ENCODE results near the gene TMOD3.
A peak's percentile ranks its signal among the peaks of the same experiment; 100 is the strongest.
"Not testable (repeated sequence)": the region's sequence is repeated elsewhere in the genome, so short reads cannot be mapped to it uniquely, and the experiment has no call there.

TMOD3 gene

DNA sequence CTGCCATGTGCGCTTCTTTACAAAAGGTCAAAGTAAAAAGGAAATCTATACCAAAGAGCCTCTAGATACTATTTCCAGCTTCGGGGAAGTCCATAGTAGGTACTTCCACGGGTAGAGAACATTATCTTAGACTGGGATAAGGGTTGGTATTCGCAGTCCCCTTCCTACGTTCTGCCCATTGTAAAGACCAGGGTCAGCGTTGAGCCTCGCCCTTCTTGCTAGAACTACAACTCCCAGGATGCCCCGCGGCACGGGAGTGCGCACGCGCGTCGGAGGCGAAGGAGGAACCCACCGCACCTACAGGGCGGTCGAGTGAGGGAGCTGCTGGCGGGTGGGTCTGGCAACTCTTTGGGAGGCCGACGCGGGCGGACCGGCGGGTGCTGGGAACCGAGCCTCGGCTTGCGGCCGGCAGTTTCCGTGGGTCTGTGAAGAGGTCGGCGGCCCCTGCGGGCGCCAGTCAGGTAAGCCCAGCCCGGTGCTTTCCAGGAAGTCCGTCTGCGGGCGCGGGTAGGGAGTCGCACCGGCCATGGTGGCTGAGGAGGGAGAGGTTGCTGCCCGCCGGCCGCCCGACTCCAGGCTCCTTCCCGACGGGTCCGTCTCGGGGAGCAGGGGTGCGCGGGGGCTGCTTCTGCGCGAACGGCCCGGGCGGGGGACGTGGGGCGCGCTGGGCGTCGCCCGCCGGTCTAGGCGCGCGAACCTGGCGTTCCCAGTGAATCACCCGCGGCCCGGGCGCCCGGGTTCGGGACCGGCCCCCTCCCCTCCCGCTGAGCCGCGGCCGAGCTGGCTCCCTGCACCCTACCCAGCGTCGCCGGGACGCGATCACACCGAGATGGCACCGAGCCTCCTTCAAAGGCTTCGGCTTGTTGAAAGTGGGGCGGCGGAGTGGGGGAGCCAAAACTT lies at the start of gene TMOD3:
TSS of gene TMOD3 (plus strand) at position 278 of the 900 bp plus-strand sequence. CDS start 33,232 bp downstream, outside the sequence.
- DNase-seq: peak; percentile 66 to 85 (median 77)

DNA sequence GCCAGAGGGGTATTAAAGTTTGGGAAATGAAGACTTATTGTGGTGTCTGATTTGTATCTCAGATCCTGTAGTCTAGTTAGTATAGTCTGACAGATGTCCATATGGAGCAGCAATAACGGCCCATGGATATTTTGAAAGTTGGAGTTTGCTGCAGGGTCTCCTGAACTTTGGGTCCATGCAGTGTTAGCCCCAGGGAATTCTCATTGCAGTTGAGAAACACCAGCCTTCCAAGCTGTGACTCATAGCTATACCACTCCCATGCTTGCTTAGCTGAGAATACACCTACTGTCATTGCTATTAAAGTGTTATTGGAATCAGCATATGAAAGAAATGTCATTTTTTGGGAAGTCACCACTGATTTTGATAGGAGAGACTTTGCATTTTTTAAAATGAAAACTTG lies 48.8 kb upstream of the TMOD3 start:
- no peak for DNase-seq

DNA sequence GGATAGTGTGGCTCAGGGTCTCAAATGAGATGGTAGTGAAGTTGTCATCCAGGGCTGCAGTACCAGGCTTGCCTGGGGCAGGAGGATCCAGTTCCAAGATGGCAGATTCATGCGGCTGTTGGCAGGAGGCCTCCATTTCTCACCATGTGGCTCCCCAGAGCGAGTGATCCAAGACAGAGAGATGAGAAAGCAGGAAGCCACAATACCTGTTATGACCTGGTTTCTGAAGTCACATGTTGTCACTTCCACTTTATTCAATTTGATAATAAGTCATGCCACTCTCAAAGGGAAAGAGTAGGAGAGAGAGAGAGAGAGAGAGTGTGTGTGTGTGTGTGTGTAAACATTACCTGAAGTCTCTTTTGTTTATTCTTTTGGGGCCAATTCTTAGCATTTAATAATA lies 47.9 kb upstream of the TMOD3 start:
- no peak for DNase-seq

DNA sequence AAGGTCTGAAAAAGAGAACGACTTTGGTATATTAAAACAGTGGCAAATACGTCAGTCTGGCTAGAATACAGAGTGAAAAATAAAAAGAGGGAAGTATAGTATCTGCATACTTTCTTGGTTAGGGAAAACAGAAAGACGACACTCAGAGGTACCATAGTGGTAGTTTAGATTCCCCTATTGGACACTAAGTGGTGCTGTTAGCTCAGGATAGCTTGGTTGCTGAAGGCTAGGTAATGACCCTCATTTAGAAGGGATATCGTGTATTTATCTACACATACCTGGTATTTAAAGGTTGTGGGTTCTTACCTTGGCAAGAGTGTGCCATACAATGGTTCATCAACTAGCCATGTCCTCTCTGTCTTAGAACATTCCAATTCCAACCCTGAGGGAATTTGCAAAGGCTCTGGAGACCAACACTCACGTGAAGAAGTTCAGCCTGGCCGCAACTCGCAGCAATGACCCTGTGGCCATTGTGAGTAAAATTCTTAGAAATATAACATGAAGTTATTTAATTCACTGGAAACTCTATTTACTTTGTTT lies 47.0 kb upstream of the TMOD3 start:
- no peak for DNase-seq

DNA sequence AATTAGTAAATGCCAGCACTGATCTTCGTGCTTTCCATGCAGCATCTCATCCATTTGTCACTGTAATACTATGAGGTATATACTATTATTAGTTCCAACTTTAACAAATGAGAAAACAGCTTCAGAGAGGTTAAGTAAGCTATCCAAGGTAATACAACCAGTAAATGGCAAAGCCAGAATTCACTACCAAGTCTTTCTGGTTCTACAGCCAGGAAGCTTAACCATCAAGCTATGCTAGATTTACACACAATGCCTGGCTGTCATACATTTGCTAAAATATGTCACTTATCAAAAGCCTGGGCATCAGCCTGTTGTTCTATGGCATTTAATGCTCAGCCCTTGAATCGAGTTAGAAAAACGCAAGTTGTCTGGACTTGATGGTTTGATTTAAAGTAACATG lies 45.5 kb upstream of the TMOD3 start:
- DNase-seq: no peak

DNA sequence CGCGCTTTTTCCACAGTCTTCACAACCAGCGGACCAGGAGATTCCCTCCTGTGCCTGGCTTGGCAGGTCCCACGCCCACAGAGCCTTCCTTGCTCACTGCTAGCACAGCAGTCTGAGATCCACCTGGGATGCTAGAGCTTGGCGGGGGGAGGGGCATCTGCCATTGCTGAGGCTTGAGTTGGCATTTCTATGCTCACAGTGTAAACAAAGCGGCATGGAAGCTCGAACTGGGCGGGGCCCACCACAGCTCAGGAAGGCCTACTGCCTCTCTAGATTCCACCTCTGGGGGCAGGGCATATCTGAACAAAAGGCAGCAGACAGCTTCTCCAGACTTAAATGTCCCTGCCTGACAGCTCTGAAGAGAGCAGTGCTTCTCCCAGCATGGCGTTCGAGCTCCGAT lies 42.3 kb upstream of the TMOD3 start:
- DNase-seq: not testable (repeated sequence)

DNA sequence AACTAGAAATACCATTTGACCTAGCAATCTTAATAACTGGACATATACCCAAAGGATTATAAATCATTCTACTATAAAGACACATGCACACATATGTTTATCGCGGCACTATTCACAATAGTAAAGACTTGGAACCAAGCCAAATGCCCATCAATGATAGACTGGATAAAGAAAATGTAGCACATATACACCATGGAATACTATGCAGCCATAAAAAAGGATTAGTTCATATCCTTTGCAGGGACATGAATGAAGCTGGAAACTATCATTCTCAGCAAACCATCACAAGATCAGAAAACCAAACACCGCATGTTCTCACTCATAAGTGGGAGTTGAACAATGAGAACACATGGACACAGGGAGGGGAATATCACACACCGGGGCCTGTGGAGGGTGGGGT lies 37.0 kb upstream of the TMOD3 start:
- not testable (repeated sequence) for DNase-seq

DNA sequence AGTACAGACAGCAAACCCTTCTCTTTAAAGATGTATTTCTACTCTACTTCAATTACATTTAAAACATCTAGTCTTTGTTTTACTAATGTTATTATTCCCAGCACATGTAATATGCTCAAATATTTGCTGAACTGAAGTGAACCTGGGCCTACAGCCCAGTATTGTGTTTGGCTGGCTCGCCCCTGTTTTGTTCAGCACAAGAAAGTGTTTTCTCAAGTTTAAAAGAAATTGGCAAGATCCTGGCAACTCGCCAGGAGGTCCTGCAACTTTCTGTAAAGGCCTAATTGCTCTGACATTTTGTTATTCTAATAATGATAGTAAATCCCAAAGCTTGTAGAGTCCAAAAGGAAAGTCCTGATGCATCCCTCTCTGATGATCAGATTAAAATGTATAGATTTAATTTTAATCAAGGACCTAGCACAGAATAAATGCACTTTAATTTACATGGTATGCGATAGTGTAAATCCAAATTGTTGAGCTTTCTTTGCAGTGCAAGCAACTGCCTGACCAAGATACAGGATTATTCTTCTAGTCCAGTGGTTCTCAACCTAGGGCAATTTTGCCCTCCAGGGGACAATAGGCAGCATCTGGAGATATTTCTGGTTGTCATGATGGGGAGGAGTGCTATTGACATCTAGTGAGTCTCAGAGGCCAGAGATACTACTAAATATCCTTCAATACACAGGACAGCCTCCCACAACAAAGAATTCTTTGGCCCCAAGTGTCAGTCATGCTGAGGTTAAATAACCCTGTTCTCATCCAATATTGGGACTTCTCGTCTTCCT lies 35.7 kb upstream of the TMOD3 start:
- no peak for DNase-seq

DNA sequence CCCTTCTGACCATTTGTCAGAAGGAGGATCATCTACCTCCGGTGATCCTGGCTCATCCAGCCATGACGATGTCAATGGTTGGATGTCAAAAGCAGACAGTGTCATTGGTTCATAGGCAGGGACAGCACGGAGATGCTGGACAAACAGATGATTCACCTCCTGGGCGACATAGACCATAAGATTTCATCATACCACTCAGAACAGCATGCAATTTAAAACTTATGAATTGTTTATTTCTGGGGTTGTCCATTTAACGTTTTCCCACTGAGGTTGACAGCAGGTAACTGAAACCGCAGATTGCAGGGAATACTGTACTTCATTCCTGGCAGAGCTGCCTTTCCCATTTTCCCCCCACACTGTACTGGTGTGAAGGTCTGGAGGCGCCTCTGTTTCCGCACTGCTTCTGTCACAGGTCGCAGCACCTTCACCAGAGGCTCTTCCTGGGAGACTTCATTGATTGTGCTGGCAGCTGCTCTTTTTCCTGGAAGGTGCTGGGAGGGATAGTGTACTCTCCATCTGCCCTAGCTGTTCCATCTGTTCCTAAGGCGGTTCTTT lies 32.5 kb upstream of the TMOD3 start:
- no peak for DNase-seq

DNA sequence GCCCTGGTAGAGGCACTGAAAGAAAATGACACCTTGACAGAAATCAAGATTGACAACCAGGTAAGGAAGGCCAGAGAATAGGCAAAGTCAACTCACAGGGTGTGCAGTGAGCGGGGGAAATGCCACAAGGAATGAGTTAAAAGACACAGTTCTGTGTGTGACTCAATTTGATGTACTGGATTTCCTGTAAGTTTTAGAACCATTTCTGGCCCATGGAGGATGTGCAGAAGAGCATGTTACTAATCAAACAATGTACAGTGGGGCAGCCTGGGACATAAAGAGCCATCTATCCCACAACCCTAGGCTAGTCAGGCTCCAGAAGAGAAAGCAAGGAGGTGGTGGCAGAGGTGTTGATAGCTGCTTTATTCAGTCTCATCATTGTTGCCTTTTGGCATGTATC lies 31.2 kb upstream of the TMOD3 start:
- no peak for DNase-seq

DNA sequence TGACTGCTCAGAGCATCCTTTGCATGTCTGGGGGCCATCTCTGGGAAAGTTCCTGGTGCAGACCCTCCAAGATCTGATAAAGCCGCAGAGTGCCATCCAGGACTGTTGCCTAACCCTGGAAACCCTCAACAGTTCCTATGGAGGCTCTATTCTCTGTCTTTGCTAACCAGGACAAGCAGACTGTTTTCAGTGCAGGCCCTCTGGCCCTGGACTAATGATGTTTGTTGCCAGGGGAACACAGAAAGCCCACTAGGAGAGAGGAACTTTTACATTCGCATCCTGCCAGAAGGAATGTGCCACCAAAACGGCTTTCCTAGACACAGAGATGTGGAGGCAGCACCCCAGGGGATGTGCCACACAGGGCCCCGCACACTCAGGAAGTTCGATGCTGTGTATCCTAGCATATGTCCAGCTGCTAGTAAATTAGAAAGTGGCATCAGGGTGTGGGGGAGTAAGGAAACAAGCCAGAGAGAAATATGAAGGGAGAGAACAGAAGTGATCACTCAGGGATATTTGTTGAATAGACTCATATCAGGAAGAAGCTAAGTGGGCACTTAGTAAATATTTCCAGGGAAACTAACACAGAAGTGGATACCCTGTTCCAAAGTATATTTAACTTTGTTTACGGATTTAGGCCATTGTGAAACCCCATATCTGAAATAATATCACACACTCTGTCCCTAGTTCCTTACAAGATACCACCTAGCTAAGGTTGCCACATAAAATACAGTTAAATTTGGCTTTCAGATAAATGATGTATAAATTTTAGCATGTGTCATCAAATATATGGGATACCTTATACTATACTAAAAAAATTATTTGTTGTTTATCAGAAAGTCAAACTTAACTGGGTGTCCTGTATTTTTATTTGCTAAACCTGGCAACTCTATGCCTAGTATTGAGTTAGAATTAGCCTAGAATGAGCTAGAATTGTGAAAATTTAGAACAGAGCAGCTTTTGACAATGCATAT lies 29.9 kb upstream of the TMOD3 start:
- no peak for DNase-seq

DNA sequence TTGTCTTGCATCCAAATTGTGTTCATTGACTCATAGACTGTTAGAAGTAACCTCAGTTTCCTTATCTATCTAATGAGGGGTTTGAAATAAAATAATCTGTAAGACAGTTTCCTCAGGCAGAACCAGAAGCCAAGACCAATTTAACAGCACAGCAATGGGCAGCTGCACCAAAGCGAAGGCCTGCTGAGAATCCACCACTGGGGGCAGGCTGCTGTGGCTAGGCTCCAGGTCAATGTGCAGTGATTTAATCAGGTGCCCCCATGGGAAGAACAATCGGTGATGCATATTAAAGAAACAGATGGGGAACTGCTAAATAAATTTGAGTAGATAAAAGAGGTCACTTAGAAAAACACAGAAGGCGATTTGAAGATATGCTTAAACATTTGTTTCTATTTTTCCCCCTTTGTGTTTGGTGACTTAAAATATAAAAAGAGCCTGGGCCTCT lies 28.0 kb upstream of the TMOD3 start:
- no peak for DNase-seq

DNA sequence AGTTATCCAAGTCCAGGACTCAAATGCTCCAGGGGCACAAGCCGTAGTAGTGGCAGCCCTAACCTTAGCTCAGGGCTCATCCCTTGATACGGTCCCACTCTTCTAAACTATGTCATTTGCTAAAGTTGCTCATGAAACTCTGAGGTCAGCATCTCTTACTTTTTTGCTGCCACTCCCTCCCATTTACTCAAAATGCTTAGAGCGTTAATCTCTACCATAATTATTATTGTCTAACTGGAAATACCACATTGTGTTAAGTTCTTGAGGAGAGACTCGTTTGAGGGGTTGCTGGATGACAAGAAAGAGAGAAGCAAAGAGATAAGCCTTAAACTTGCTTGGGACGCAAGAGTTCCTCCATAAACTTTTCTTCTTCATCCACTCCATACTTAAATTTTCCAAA lies 26.9 kb upstream of the TMOD3 start:
- no peak for DNase-seq

DNA sequence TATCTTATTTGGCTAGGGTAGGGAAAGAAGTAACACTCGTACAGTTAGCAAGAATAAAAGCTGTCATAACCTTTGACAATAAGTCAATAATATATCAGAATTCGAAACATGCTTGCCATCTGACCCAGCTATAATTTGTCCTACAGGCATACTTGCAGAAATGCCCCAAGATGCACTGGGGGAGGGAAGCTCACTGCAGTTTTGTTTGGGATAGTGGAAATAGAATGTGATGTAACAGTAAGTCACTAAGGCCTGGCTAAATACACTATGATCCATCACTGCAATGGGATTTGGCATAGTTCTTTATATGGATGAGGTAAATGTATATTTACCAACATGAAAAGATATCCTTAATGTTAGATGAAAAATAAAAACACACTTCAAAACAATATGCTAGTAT lies 25.5 kb upstream of the TMOD3 start:
- no peak for DNase-seq

DNA sequence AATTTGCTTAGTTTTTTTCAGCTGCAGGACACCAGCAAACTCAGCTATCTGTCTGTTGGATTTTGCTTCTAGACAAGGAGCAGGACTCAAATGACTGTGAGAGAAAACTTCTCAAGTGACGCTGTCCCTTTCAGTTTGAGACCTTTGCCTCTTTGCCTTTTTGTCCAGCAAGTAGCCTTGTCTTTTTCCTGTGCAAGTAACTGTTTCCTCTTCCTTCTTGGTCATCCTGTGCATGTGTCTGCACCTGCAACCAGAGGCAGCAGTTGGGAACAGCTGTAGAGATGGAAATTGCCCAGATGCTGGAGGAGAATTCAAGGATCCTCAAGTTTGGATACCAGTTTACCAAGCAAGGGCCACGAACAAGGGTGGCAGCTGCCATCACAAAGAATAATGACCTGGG lies 23.3 kb upstream of the TMOD3 start:
- no peak for DNase-seq

DNA sequence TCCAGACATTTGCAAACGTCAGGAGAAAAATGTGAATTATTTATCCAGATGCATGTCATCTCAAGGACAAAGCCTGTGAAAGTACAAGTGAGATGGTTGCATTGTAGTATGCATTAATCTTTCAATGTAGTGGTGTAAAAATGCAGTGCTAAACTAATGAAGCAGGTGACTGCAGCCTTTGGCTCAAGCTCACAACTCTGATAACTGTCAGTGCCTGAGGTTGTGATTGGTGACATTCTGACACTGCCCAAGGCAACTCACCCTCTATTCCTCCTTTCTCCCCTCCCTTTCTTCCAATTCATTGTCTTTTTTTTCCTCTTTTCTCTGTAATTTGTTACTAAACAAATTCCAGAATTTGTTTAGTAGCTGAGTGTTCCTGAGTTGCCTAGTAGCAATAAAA lies 20.0 kb upstream of the TMOD3 start:
- DNase-seq: no peak

DNA sequence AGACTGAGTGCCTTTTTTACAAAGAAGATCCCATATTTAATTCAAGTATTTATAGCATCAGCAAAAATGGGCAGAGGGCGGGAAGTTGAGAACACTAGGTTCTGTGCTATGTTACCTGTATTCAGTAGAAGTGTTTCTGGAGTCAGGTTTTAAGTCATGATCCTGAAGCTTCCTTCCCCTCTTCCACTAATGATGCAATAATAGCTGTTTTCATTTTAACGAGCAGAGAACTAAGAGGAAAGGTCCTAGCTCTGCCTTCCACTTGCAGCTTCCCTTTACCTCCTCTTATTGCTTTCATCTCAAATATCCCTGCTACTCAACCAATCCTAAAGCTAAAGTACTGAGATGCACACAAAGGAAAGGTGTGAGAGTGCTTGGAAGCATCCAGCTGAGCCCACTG lies 16.9 kb upstream of the TMOD3 start:
- DNase-seq: no peak

DNA sequence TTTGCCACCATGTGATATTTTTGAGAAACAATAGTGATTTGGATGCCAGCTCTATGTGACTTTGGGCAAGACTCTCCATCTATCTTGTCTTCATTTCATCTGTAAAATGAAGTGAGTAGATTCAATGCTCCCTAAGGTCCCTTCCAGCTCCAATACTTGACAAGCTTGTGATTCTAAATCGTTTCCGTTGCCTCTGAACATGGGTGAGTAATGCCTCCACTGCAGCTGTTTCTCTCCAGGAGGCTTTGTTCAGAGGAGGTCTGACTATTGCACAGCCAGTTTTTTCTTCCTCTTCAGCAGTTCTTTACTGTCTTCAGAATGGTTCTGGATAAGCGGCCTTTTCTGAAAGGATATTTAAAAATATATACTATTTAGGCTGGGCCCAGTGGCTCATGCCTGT lies 14.8 kb upstream of the TMOD3 start:
- DNase-seq: no peak

DNA sequence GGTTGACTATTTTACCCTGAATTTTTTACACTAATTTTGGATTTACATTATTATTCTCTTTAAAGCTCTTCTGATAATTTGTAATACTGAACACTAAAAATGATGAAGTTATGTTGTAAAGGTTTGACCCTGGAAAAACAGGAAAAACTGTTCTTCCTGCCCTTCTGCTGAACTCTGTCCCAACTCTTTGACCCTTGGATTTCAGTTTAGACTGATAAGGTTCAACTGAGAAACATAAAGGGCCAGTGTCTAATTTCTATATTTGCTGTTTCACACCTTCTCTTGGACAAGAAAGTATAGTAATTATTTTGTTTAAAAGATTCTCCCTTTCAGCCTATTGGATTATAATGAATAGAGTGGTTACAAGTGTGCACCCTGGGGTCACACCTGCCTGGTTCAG lies 12.8 kb upstream of the TMOD3 start:
- no peak for DNase-seq

DNA sequence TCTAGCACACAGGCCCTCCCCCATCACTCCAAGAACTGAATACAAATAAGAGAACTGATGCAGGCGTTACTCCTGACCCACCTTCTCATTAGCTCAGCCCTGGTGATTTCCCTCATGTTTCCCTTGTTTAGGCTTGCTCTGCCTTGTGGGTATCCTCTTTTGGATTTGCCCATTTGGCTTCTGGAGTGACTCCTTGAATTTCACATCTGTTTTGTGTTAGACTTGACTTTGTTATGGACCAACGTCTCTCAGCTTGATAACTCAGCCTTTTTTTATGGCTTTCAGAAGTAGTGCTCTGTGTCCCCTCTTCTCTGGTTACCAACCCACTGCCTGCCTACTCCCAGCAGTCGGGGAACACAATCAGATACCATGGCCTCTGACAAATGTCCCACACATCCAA lies 11.3 kb upstream of the TMOD3 start:
- DNase-seq: no peak

DNA sequence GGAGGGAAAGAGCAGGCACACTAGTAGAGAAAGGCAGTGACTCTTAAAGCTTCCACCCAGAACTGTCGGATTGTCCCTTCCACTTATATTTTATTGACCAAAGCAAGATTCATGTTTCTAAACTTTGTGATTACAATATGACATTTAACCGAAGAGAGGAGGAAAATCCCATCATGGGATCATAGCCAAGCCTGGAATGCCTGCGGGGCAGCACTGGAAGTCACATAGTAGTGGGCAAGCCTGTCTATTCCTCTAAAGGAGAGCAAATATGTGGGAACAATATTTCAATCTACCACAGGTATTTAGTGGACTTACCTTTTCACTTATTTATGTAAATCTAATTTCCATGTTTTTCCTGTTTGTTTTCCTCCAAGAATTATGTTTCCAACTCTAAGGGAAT lies 3.8 kb upstream of the TMOD3 start:
- DNase-seq: no peak
